ENCODE results near the gene GEMIN5.

DNA sequence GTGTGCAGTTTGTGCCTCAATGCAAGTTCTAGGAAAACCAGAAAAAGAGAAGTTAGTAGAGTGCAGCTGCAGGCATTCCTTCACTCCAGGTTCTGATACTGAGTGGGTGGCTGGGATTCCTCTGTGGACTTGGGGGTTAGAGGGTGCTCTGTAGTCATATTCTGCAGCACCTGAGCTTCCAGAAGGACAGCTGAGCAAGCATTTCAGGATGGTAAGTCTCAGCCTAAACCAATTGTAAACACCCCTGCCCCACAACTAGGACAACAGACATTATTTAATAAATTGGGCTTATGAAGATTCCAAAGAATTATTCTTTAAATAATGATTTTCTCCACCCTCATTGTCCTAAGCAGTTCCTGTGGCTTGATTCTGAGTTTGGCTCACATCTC is 96.7 kb downstream of the GEMIN5 start:
- TF ChIP-seq POLR2A (IDR thresholded peaks at IDR 0.05; ENCODE audit: low read depth, low read length): no peak
- no peak for TF ChIP-seq TAF1 (IDR thresholded peaks at IDR 0.05; ENCODE audit: borderline replicate concordance, low read depth, low read length)

Data from GM12892 (cell line).